ENCODE measurements around the gene KLC3. TPM values are rescaled to one million over a fixed set of nuclear protein-coding genes. Genes with fewer than 3 reads are reported as not detected.

KLC3 gene
- total and polyA plus RNA-seq, 2 of the 8 experiments (the other 6 are each of a cell fraction or from before 2014, with no cell fraction given) = 1.3 to 2.8 TPM

DNA sequence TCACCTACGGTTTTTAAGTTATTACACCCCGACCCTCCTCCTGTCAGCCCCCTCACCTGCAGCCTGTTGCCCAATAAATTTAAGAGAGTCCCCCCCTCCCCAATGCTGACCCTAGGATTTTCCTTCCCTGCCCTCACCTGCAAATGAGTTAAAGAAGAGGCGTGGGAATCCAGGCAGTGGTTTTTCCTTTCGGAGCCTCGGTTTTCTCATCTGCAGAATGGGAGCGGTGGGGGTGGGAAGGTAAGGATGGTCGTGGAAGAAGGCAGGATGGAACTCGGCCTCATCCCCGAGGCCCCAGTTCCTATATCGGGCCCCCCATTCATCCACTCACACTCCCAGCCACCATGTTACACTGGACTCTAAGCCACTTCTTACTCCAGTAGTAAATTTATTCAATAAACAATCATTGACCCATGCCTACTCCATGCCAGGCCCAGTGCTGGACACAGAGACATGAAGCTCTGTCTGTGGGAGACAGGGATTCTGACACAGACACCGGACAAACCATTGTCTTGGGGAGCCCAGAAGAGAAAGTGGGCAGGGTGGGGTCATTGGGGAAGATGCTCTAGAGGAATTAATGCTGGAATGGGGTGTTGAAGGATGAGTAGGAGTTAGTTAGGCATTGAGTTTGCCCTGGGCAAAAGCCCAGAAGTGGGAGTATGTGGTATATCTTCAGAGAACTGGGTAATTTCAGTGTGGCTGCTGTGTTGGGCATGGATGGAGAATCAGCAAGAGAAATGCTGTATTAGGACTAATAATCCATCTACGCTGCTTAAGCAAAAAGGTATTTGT, 37.1 kb upstream of the KLC3 start (continued):
- TF ChIP-seq USF2 (IDR thresholded peaks at IDR 0.05; ENCODE audit: low read length) = no peak
- no peak for TF ChIP-seq SAP30 (IDR thresholded peaks at IDR 0.05; ENCODE audit: insufficient read depth, insufficient replicate concordance, low read length)
- no peak for TF ChIP-seq RAD21 (IDR thresholded peaks at IDR 0.05 in 1 of 2, conservative IDR thresholded peaks at IDR 0.05 in 1 of 2; ENCODE audit: low read depth in 2 of 2, low read length in 2 of 2)

Measured in H1 (cell line).